Skeletal muscle tissue (tissue), 4 donors: ENCODE results near the gene CREBL2. TPM values are rescaled to one million over a fixed set of nuclear protein-coding genes. Genes with fewer than 3 reads are reported as not detected.

Source experiments
- H3K27ac ChIP-seq: one replicate; pipeline ENCODE4 v1.7.0; 2013; ENCODE audit warnings: mild to moderate bottlenecking, low read depth, low read length, inconsistent platforms
- H3K27me3 ChIP-seq, 3 donors: one replicate each; pipeline ENCODE4 v1.7.0; 2013; ENCODE audit warnings: low read length in 3 of 3; ENCODE audit not compliant: control insufficient read depth in 3 of 3, insufficient read depth in 3 of 3
- H3K36me3 ChIP-seq, 3 donors: one replicate each; pipeline ENCODE4 v1.7.0; 2013; ENCODE audit warnings: low read length in 3 of 3; ENCODE audit not compliant: control insufficient read depth in 3 of 3, insufficient read depth in 3 of 3
- H3K4me1 ChIP-seq, 3 donors: one replicate each; pipeline ENCODE4 v1.7.0; 2013; ENCODE audit warnings: low read length in 3 of 3, mild to moderate bottlenecking in 3 of 3; ENCODE audit not compliant: control insufficient read depth in 3 of 3, insufficient read depth in 3 of 3
- H3K4me3 ChIP-seq, 3 donors: one replicate each; pipeline ENCODE4 v1.7.0; 2013; ENCODE audit warnings: low read length in 3 of 3
- H3K9ac ChIP-seq, 3 donors: one replicate each; pipeline ENCODE4 v1.7.0; 2013; ENCODE audit warnings: low read length in 3 of 3, mild to moderate bottlenecking in 3 of 3, moderate library complexity in 2 of 3, low read depth in 1 of 3
- H3K9me3 ChIP-seq, 3 donors: one replicate each; pipeline ENCODE4 v1.7.0; 2013; ENCODE audit warnings: low read length in 3 of 3; ENCODE audit not compliant: control insufficient read depth in 3 of 3
- total RNA-seq: library from RNA; depleted of rRNA; stranded (reverse); fragments of >200 nt; gene quantifications from one replicate; pipeline ENCODE4 v1.2.3, GENCODE V29; 2014
- donor health status: Osteomylitis.

Gene CREBL2
- total RNA-seq, 1 donor from 2014 or later: 18.3 TPM

DNA sequence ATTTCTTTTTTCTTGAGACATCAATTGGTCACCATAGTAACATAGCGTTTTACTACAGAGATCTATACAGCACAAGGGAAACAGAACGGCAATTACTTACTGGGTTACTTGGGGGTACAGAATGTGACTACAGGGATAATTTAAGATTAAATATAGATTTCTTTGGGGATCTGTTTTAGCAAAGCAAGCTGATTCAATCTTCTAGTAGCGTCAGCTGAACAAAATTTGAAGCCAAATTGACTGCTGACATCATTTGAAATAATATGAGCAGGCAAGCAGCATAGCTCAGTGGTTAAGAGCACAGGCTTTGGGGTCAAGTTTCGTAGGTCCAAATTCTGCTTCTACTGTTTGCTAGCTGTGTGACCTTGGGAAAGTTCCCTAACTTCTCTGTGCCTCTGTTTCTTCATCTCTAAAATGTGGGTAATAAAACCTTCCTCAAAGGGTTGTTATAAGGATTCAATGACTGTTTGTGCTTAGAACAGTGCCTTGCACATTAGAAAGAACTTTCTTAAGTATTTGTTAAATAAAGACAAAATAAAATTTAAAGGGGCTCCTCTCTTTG, 71.5 kb downstream of the CREBL2 start:
- peaks cover 0 to 5% (median 3%) of the 10 kb centered on the region in 3 donors for H3K4me1 ChIP-seq
- H3K9ac ChIP-seq: no peak overlapping the region
- peaks cover 0 to 2% (median 0%) of the 10 kb centered on the region in 3 donors for H3K27me3 ChIP-seq
- no peaks in the 10 kb centered on the region for H3K36me3 ChIP-seq
- H3K27ac ChIP-seq: no peak overlapping the region
- H3K9me3 ChIP-seq: no peaks in the 10 kb centered on the region
- H3K4me3 ChIP-seq: no peak overlapping the region

DNA sequence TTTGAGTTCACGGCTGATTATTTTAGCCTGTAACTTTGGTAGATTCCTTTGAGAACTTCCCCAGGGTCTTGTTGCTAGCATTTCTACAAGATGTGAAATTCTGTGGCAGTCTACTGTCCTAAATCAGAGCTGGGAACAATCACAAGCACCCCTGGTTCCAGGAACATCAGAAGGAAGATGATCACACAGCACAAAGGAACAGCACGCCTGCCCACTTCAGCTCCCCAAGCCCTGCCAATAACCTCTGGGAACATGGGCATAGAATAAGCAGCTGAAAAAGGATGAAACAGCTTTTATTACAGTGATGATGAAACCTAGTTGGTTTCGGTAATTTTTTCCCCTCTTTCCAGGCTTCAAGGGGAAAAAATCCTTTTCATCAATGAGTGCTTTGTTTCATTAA, 72.0 kb downstream of the CREBL2 start:
- H3K4me1 ChIP-seq: peaks cover 0 to 5% (median 3%) of the 10 kb centered on the region in 3 donors
- H3K9me3 ChIP-seq: no peaks in the 10 kb centered on the region
- no peak overlapping the region for H3K9ac ChIP-seq
- H3K27ac ChIP-seq: no peak overlapping the region
- no peaks in the 10 kb centered on the region for H3K36me3 ChIP-seq
- peaks cover 0 to 2% (median 0%) of the 10 kb centered on the region in 3 donors for H3K27me3 ChIP-seq
- H3K4me3 ChIP-seq: no peak overlapping the region

DNA sequence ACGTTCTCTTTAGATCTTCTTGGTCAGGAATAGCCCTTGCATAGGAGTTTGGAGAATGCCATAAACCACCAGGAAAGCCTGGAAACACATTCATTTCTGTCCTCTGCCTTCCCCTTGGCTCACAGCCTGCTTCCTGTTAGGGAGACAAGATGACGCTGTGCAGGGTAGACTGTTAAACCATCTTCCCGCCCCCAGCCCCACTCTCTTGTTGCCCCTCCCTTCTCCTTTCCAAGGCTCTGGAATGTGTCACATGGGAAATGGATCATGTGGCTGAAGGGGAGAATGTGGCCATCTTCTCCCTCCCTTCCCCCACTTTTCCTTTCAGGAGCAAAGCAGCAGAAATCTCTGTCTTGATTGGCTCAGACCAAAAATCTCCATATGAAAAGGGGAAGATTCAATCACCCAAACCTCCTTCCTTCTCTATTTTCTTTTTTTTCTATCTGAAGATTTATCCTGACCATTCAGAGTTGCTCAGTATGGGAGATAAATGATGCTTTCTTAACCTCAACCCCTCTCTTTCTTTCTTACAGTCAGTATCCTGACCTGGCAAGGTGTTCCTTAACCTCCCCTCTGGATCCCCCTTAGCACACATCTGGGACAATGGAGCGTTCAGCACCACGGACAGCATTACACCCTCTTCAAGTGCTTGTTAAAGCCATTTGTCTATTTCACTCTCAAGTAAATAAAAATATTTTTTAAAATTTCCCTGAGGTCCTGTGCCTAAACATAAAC, 72.9 kb downstream of the CREBL2 start:
- Histone ChIP-seq H3K4me3 (no peak overlapping the region), H3K9me3 (no peaks in the 10 kb centered on the region), H3K4me1 (peaks cover 0 to 5% (median 3%) of the 10 kb centered on the region in 3 donors), H3K9ac (no peak overlapping the region), H3K27me3 (peaks cover 0 to 2% (median 0%) of the 10 kb centered on the region in 3 donors), H3K36me3 (no peaks in the 10 kb centered on the region), H3K27ac (no peak overlapping the region)

DNA sequence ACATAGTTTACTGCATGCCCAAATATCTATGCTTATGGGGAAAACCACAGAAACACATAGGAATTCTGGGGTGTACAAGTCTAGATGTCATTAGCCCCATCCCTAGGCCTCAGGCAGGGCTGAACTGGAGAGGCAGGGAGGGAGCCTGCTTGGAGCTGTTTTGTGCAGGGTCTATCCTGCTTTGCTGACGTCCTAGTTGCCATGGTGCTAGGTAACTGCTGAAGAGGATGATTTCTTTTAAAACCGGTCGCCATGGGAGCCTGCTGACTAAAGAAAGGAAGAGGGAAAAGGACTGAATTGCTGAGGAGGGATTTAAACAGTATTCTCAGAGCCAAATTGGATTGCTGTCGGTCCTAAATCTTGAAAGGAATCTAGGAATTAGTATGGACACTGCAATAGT, 73.6 kb downstream of the CREBL2 start:
- H3K36me3 ChIP-seq: no peaks in the 10 kb centered on the region
- peaks cover 0 to 2% (median 0%) of the 10 kb centered on the region in 3 donors for H3K27me3 ChIP-seq
- no peaks in the 10 kb centered on the region for H3K9me3 ChIP-seq
- H3K4me1 ChIP-seq: peaks cover 0 to 8% (median 3%) of the 10 kb centered on the region in 3 donors
- no peak overlapping the region for H3K4me3 ChIP-seq
- no peak overlapping the region for H3K27ac ChIP-seq
- H3K9ac ChIP-seq: no peak overlapping the region

DNA sequence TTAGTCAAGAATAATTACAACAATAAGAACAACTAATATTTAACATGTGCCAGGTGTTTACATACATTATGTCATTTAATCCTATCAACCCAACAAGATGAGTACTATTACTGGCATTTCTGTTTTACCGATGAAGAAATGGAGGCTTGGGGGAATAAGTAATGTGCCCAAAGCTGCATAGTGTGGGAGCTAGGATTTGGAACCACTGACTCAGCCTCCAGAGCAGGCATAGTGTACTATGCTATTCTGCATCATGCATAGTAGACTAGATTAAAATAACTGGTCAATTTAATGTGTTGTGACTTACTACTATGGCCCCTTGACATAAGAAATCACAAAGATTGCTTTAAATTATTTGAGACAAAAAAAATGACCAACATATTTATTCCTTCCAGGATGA, 74.8 kb downstream of the CREBL2 start:
- Histone ChIP-seq H3K36me3 (no peaks in the 10 kb centered on the region), H3K9ac (no peak overlapping the region), H3K4me1 (peaks cover 0 to 8% (median 3%) of the 10 kb centered on the region in 3 donors), H3K4me3 (no peak overlapping the region), H3K27ac (no peak overlapping the region), H3K9me3 (no peaks in the 10 kb centered on the region), H3K27me3 (peaks cover 0 to 2% (median 0%) of the 10 kb centered on the region in 3 donors)

DNA sequence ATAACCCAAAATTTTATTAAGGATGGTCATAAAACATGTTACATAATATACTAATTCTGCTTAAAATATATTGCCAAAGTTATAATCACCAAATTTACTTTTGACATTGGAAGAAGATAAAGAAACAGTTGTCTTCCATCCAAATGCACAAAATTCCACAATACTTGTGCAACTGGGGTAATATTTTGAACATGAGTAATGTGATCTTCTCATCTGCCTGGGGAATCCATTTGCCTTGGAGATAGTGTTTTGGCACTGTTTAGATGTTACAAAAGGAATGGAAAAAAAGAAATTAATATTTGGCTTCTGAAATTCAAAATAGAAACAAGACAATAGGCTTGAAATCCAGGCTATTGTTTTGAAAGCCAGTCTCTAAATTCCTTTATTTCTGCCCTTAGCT, 75.2 kb downstream of the CREBL2 start:
- Histone ChIP-seq H3K9me3 (no peaks in the 10 kb centered on the region), H3K4me3 (no peak overlapping the region), H3K27me3 (peaks cover 0 to 2% (median 0%) of the 10 kb centered on the region in 3 donors), H3K36me3 (no peaks in the 10 kb centered on the region), H3K4me1 (peaks cover 0 to 8% (median 3%) of the 10 kb centered on the region in 3 donors), H3K9ac (no peak overlapping the region), H3K27ac (no peak overlapping the region)

DNA sequence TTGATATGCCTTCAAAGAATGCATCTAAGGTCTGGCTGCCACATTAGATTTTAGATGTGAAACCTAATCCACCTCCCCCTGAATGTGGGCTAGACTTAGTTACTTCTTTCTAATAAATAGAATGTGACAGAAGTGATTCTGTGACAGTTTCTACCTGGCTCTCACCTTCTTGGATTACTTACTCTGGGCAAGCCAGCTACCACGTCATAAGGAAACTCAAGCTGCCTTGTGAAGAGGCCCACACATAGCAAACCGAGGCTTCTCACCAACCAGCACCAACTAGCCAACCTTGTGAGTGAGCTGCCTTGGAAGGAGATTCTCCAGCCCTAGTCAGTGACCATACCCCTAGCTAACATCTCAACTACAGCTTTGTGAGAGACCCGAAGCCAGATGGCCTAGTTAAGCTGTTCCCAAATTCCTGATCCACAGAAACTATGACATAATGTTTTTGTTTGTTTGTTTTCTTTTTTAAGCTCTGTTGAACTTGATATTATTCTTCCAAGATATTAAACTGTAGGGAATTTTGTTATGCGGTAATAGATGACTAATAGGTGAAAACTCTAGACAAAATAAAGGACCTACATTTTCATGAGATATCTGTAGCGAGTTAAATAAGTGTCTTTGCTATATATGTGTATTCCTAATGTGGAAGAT, 78.1 kb downstream of the CREBL2 start:
- Histone ChIP-seq H3K27ac (no peak overlapping the region), H3K9ac (no peak overlapping the region), H3K27me3 (peaks cover 0 to 2% (median 0%) of the 10 kb centered on the region in 3 donors), H3K36me3 (no peaks in the 10 kb centered on the region), H3K9me3 (no peaks in the 10 kb centered on the region), H3K4me3 (no peak overlapping the region), H3K4me1 (peaks cover 0 to 3% (median 0%) of the 10 kb centered on the region in 3 donors)

DNA sequence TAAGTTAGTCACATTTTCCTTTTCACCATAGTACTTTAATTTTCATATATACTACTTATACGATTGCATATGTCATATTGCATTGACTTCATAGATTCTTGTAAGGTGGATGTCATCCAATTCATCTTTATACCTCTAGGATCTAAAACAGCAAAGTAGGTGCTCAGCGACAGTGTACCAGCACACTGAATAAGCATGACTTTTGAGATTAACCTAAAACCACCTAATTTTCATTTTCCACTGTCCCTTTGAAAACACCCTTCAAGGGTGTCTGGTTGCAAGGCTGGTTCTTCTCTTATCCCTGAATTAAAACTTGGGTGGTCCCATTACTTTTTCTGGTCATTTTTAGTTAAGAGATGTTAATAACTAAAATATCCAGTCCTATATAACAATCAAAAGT, 79.9 kb downstream of the CREBL2 start:
- Histone ChIP-seq H3K9ac (no peak overlapping the region), H3K27ac (no peak overlapping the region), H3K4me3 (no peak overlapping the region), H3K36me3 (no peaks in the 10 kb centered on the region), H3K27me3 (no peaks in the 10 kb centered on the region), H3K9me3 (no peaks in the 10 kb centered on the region), H3K4me1 (peaks cover 0 to 8% (median 3%) of the 10 kb centered on the region in 3 donors)

DNA sequence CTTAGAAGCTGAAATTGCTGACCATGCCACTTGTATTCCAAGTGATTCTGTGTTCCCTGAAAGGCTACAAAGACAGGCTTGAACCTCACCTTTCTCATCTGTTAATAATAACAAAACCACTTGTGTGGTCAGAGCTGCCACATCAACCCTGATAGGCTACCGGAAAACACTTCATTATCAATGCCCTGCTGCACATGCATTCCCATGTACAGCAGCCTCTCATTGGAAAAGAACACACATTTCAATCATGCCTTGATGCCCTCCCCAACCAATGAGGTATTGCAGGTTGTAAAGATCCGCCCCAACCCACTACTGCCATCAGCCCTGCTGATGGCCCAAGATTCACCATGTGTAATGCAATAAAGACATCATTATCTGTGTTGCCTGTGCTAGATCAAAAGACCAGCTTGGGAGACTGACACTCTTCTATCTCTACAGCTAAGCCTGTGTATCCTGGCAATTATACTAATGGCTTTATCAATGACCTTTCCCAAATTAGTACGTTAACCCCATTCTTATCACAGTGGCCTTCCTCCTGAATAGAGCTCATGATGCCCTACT, 81.5 kb downstream of the CREBL2 start:
- H3K4me3 ChIP-seq: no peak overlapping the region
- H3K4me1 ChIP-seq: peaks cover 4 to 9% (median 8%) of the 10 kb centered on the region in 3 donors
- H3K36me3 ChIP-seq: no peaks in the 10 kb centered on the region

More for the DNA sequence above, 81.5 kb downstream of the CREBL2 start:
- no peak overlapping the region for H3K9ac ChIP-seq
- H3K27me3 ChIP-seq: no peaks in the 10 kb centered on the region
- H3K9me3 ChIP-seq: no peaks in the 10 kb centered on the region
- no peak overlapping the region for H3K27ac ChIP-seq
